ENCODE results near the gene HS3ST2.
"Not testable (repeated sequence)": the region's sequence is repeated elsewhere in the genome, so short reads cannot be mapped to it uniquely, and the experiment has no call there.

HS3ST2 gene

DNA sequence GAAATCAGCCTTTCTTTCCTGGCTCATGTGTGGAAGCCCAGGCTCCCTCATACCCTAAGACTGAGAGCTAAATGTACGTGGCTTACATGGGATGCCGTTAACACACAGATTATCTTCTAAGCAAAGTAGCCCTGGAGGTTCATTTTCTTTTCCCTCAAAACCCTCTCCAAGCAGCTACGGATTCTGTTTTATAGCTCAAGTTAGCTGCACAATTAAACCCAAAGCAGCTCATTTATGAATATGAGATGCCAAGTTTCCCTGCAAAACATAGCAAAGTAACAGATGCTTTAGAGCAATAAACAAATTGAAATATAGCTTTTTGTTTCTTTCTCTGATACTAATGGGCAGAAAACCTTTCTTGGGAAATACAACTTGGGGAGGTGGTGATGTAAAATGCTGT, 72.0 kb downstream of the HS3ST2 start:
- no peak for DNase-seq

- no peak for DNase-seq
Measured at GRCh38 chr16:22886927-22887326, 73.0 kb downstream of the HS3ST2 start.

DNA sequence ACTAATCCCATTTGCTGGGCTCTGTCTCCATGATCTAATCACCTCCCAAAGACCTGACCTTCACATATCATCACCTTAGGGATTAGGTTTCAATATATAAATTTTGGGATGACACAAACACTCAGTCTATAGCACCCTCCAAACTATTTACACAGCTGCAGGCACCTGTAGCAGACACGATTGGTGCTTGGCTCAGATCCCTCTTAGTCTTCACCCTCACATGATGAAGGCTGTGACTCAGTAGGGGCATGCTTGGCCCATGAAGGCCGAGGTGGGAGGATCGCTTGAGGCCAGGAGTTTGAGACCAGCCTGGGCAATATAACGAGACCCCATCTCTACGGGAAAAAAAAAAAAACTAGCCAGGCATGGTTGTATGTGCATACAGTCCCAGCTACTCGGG, 73.5 kb downstream of the HS3ST2 start:
- no peak for DNase-seq

- no peak for DNase-seq
Measured at GRCh38 chr16:22888791-22889190, 74.8 kb downstream of the HS3ST2 start.

DNA sequence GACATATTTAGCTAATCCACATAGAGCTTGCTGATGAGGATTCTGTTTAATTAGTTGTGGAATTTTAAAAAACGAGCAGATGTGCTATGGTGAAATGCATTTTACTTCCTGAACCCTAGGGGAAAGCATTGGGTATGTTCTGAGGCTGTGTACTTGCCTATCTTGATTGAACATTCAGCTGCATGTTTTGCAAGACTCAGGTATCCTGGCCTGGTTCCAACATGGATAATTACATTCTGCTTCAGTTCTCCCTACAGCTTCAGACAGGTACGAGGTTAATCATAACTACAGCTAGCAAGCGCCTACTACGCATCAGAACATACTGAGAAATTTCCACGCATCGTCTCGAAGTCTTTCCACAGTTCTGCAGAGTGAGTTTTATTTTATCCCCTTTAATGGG, 77.0 kb downstream of the HS3ST2 start:
- no peak for DNase-seq

DNA sequence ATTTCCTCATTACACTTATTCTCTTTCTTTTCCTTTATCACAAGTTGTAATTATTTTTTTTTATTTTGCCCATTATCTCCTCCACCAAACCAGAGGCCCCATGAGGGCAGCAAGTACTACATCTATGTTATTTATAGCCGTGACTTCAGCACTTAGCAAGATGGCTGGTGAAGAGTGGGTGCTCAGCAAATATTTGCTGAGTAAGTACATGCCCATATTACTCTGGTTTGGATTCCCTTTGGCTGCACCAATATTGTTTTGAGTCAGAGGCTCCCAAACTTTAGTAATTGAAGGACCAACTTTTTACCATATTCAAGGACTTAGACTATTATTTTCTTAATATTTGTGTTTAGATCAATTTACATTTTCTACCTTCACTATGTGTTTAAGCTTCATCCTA, 83.2 kb downstream of the HS3ST2 start:
- no peak for DNase-seq

- DNase-seq = no peak
Measured at GRCh38 chr16:22898131-22898530, 84.2 kb downstream of the HS3ST2 start.

DNA sequence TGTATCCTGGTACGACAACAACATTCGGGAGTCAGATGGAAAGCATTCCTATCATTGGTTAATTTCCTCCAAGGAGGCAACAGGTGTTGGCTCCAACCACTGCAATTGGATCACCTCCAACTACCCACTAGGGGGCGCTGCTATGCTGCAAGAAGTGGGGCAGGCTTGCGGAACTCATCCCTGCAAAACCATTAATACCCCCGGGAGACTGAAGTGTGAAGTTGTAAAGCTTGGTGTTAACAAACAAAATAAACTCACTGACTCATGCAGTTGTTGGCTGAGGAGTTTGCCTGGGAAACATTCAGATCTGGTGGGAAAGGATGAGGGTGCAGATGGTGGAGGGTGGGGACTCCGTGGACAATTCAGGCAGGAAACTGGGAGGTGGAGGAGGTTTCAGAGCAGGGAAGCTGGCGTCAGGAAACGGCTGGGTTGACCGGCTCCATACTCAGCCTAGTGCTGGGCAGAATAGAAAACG, 84.9 kb downstream of the HS3ST2 start:
- DNase-seq = peak; percentile 22 to 31

DNA sequence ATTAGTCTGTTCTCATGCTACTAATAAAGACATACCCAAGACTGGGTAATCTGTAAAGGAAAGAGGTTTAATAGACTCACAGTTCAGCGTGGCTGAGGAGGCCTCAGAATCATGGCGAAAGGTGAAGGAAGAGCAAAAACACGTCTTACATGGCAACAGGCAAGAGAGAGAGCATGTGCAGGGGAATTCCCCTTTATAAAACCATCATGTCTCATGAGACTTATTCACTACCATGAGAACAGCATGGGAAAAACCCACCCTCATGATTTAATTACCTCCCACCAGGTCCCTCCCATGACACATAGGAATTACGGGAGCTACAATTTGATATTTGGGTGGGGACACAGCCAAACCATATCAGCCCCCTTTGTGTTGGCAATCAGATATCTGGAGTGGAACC, 85.6 kb downstream of the HS3ST2 start:
- not testable (repeated sequence) for DNase-seq

DNA sequence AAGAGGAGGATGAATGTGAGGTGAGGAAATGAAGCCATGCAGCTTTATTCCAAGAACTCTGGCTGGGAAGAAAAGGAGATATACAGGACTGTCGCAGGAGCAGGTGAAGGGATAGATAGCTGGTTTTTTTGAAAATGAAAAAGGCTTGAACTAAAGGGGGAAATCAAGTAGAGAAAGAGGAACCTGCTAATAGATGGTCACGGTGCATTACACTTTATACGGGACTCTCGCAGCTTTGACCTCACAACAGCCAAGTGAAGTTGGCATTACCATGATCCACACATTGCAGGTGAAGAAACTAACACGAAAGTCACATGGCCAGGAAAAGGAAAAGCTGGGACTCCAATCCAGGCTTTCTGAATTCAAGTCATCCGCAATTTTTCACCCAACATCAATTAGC, 86.9 kb downstream of the HS3ST2 start:
- no peak for DNase-seq

DNA sequence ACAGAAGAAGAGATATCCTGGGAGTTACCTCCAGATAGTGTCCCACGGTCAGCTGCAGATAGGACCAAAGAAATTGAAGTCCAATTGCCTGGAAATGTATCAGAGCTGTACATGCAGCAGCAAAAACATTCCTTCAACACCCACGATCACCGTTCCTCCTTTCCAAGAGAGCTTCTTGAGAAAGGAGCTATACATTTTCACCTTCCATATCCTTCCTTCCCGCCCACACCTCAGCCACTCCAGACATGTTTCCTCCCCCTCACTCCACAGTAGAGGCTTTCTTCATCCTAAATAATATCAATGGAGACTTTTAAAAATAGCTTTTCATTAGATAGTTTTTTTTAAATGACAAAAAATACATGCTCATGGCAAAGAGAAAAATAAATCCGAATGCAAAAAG, 87.6 kb downstream of the HS3ST2 start:
- DNase-seq = no peak

GRCh38 chr16:22903716-22904115, 89.8 kb downstream of the HS3ST2 start:
- no peak for DNase-seq

GRCh38 chr16:22912654-22913053, 98.7 kb downstream of the HS3ST2 start:
- DNase-seq = no peak

- DNase-seq = no peak
Measured at GRCh38 chr16:22915003-22915402, 101.0 kb downstream of the HS3ST2 start.

- no peak for DNase-seq
Measured at GRCh38 chr16:22923491-22923890, 109.5 kb downstream of the HS3ST2 start.

- DNase-seq = no peak
Measured at GRCh38 chr16:22924492-22924891, 110.5 kb downstream of the HS3ST2 start.

DNA sequence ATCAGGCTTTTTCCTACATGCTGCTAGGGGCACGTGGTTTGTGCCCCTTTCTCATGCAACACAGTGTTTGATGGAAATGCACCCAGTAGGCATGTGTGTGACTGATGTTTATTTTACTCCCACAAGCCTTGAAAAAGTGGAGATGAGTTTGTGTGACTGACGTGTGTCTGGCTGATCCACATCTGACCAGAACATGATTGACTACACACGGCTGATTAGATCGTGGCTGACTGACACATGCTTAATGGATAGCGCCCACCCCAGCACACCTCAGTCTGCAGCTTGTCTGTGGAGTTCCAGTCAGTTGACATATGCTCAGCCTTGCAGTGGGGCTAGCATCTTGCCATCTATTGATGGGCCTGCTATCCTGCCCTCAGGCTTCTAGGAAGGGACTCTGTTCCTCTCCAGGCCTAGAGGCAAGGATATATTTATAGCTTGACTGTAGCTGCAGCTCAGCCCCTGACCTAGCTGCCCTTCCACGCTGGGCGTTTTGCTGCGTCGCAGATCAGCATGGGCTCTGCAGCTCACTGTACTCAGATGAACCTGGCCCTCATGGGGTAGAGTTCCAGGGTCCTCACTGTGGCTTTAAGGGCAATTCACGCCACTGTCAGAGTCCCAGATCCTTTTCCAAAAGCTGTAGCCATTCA, 112.3 kb downstream of the HS3ST2 start:
- no peak for DNase-seq

DNA sequence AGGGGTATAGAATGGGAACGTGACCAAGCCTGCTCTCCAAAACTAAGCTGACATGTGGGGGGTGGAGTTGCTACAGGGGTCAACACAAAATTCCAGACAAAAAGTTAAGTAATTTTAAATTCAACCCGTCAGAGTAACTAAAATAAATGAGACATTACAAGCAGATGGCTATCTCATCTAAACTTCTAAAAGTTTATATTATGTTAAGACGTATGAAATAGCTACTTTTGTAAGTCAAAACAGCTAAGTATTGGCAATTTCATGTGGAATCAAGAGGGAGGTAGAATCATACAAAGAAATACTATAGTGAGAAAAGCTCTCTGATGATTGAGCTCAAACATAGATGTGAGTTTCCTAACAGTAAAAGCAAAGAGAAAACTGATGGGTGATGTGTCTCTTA, 113.3 kb downstream of the HS3ST2 start:
- no peak for DNase-seq

DNA sequence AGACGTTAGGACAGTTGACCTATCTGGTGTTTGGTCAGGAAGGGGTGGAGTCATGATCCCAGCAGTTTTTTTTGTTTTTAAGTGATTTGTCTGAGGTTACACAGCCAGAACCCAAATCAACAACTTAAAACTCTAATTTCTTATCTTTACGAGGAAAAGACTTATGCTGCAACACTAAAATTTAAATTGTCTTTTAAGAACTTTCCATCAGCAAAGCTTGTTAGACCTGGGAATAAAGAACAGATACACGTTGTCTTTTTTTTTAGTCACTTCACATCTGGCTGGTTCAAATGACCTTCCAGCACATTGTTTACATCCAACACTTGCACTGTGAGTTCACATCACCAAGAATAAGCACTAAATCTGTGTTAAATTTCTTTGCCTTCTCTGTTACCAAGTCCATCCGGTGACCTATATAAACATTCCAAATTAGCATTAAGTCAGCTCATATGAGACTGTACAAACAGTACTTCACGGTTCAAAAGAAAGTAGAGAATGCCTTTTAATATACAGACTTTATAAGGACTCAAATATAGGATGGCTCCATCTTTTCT, 115.0 kb downstream of the HS3ST2 start:
- DNase-seq = no peak

DNA sequence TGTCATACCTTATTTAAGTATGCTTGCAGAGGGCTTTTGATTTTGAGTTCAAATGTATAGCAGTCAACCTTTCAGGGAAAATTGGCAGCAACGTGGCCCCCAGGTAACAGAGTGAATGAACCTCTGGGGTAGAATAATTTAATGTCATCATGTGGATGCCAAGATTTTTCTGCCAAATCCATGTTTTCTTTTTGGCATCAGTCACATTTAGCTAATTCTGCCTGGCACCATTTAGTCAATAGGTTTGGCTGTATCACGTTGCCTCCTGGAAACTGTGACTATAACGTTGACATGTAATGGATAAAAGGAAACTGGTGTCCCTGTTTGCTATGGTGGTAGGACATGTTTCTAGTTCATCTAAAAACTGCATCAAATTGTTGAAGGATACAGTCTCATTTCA, 115.5 kb downstream of the HS3ST2 start:
- no peak for DNase-seq

- no peak for DNase-seq
Measured at GRCh38 chr16:22932032-22932771, 118.2 kb downstream of the HS3ST2 start.

DNA sequence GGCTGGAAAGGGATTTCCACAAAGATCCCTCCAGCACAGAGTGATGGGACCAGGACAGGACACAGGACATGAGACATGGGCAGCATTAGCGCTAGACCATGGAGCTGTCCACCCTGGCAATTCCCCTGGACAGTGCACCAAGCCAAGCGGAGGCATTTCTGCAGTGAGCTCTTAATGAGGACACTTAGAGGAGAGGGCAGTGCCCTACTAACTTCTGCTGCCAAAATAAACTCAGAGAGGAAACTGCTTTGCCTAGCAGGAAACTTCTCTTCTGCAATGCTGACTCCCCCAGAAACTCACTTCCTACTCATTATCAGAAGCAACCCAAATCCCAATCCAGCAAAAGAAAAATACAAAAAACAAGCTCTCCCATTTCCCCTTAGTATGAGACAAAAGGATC, 119.2 kb downstream of the HS3ST2 start:
- no peak for DNase-seq

- no peak for DNase-seq
Measured at GRCh38 chr16:22934786-22935185, 120.8 kb downstream of the HS3ST2 start.

DNA sequence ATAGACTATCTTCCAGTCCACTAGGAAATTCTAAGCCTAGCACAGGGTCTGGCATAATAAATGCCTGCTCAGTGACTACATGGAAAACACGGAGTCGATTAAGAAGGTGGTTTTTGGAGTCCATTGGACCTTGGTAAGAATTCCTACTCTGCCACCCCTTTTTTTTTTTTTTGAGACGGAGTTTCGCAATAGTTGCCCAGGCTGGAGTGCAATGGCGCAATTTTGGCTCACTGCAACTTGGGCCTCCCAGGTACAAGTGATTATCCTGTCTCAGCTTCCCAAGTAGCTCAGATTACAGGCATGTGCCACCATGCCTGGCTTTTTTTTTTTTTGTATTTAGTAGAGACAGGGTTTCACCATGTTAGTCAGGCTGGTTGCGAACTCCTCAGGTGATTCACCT, 123.2 kb downstream of the HS3ST2 start:
- DNase-seq = no peak

Measured in CD4-positive, alpha-beta T cell treated with Interleukin-1 beta for 1 hour (primary cell).